Measurements from ENCODE around the gene DLX6. TPM values are rescaled to one million over a fixed set of nuclear protein-coding genes. Genes with fewer than 3 reads are reported as not detected.
"Not testable (repeated sequence)": the region's sequence is repeated elsewhere in the genome, so short reads cannot be mapped to it uniquely, and the experiment has no call there.

The DLX6 gene
- polyA plus RNA-seq, 4 donors = 0.08 TPM; not detected in 3

DNA sequence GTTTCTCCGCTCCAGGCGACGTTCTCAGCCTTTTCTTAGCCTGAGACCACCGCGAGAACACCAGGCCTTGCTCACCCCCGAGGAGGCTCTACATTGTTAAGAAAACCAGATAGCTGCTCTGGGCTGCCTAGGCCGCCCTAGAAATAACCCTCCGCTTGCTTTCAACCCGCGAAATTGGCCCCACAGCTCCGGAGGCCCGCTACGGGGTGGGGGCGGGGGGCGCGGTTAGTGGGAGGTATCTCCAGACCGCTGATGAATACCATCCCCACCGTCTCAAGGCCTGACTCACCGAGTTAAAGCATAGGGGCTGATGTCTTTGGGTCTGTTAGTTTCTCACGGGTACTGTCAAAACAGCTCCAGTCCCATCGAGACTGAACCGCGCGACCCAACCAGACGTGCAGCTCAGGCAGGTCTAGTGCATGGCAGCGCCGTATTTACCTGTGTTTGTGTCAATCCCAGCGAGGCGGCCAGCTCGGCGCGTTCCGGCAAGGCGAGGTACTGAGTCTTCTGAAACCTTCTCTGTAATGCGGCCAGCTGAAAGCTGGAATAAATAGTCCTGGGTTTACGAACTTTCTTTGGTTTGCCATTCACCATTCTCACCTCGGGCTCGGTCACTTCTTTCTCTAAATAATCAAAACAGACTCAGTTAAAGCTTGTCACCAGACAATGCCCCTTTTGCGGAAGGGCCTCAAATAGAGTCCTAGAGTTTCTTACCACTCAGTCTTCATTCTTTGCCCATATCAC is 16.6 kb downstream of the DLX6 start:
- no peak for DNase-seq (ENCODE audit: low read depth in 4 of 4, low spot score in 3 of 4)

DNA sequence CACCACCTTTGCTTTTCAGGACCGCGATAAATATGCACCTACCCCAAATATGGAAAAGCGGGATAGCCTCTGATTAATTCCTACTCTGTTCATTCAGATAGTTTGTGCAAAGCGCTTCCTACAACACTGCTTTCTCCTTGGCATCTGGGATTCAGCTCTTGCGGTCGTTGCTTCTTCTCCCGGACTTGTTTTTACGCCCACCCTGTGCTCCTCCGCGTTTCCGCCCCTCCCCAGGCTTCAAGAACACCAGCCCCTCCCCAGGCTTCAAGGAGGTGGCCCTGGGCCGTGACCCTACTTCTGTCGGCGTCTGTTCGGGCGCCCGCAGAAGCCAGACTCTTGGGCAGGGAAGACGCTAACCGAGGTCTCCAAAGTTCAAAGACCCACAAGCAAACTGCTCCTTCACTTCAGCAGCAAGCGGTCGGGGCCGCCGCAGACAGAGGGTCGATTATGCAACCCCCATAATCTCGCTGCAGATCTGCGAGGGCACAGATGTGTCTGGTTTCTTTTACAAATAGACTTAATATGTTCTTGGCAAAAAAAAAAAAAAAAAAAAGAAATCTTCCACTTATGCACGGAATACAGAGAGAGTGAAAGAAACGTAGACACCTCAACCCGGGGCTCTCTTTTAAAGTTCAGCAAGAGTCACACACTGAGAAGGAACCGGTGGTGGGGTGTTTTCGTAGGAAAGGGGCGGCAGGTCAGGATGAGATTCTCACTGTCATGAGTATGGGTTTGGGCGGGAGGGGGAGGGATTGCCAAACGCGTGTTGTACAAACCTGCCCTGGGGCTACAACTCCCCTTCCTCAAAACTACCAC is 17.3 kb downstream of the DLX6 start:
- DNase-seq (ENCODE audit: low read depth in 4 of 4, low spot score in 3 of 4) = no peak

DNA sequence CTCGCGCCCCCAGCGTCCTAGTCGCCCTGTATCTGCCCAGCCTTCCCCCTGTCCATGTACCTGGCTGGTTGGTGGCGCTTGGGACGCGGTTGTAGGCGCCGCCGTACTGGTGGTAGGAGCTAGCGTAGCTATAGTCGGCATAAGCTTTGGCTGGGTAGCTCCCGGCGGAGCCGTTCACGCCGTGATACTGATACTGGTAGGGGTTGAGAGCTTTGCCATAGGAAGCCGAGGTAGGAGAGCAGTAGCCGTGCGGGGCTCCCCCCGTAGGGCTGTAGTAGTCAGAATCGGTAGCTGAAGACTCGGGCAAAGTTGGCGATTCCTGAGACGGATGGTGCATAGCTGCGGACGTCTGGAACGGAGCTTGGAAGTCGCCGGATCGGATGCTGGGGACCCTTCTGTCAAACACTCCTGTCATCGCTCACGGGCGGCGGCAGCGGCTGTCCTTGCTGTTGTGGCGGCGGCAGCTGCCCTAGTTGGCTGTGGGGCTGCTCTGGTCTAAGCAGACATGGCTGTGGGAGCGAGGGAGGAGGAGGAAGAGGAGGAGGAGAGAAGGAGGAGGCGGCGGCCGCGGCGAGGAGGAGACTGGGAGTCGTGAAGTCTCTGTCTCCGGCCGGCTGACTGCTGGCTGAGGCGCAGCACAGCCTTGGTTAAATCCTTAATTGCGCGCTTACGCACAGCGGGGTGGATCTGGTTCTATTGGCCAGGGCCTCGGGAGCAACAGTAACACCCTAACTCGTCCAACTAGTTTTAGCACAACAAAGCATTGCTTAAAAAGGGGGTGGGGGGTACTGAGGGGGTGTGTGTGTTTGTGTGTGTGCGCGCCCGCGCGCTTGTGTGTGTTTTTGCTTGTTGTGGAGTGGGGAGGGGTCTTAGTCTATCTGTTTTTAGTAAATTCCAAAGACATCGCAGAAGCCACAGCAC is 19.1 kb downstream of the DLX6 start, which contains the start of gene DLX5:
DLX5 (minus strand) TSS at position 623 of the 921 bp plus-strand sequence; CDS start at position 415, 208 bp downstream.
- no peak for DNase-seq (ENCODE audit: low read depth in 4 of 4, low spot score in 3 of 4)

DNA sequence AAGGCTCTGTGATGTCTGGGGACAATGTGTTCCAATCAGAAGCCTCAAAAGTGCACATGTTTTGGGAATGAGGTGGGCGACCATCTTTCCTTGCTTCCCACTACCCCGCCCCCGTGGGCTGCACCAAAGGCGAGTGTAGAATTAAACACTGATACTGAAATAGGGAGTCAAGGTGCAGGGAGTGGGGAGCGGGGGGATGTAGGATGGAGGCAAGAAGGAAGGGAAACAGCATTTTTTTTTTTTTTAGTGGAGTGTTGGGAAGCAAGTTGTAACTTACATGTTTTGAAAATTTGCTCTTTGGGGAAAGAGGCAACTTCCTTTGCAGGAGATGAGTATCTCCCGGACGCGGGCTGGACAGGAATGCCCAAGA is 19.8 kb downstream of the DLX6 start:
- DNase-seq (ENCODE audit: low read depth in 4 of 4, low spot score in 3 of 4) = no peak

DNA sequence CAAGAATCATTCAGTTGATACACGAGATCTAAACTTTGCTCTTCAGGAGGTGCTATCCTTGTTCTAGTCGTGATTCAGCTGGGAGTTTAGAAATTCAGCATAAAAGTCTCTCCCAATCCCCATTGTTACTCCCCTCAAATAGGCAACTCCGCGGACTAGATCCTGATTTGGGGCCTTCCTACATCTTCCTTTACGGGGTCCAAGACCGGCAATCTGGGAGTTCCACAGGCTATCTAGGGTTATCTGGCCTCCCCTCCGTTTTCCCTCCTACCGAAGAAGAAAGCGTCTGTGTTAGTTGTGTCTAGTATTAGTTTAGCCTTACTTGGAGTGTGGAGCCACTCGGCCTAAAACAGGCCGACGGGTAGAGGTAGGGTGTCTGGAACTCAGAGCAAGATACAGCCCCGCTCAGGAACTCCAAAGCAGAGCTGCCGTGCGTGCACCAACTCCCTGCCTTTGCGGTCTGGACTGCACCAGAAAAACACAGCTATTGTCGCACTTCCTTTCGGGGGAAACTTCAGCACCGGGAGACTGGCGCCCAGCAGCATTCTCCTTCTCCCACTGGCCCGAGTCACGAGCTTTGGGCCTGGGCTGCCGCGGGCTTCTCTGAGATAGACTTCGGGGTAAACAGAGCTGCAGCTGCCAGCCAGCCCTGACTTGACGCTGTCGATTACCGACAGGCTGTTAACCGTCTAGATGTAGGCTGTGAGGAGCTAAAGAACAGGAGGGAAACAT is 20.8 kb downstream of the DLX6 start:
- DNase-seq (ENCODE audit: low read depth in 4 of 4, low spot score in 3 of 4) = no peak

DNA sequence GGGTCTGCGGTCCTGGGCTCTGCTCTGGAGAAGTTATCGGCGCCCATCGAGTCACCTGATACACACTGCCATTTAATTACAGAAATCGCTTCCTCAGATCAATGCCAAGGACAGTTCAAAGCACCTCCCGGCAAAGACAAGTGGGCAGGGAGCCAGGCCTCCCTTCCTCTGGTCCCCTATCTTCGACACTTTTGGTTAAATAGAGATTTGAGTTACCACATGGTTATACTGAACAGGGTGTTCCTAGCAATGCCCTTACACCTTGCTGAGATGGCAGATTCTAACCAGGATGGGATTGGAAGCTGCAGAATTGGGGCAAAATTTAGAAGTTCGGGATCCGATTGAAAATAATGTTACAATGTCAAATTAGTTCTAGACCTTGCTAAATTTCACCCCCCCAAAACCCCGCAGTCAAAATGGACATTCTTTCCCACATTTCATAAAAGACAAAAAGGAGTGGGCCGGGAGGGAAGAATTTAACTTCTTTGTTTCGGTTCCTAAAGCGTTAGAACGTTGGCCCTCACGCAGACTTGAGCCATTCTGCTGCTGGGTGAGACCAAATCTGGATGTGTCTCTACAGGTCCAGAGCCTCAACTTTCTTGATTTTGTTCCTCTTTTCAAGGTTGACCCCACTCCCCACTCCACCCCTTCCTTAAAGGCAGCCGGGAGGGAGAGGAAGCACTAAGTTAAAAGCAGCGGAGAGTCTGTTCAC is 21.5 kb downstream of the DLX6 start:
- no peak for DNase-seq (ENCODE audit: low read depth in 4 of 4, low spot score in 3 of 4)

DNA sequence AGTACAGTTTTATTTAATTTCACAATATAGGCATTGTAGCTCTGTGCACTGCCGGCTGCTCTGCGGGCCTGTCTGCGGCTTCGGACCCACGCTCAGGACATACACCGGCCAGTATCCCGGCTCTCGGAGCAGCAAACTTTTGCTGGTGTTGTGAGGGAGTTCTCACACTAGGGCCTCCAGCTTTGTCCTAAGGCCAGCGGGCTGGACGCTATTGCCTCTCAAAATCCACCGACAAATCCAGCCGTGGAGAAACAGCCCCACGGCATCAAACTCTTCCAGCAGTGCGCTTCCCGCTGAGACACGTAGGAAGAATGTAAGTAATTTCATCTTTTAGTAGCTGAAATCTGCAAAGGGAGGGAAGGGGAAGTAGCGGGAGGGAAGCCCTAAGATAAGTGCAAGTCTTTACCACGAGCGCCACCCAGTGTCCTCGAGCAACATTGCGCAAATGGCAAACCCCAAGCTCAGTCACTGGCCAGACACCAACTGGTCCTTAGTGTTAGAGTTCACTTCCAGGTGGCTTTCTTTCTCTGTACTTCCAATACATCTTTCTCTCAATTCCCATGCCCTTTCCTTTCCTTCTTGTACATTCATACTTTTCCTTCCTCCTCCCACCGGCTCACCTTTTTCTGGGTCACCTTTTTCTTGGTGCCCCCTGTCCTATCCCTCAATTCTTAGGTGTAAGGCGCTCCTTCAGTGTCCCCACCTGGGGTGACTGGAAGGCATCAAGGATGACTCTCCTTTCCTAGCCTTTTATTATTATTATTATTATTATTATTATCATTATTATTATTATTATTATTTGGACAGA is 22.3 kb downstream of the DLX6 start:
- DNase-seq (ENCODE audit: low read depth in 4 of 4, low spot score in 3 of 4) = peak in 2 of 4 donors; percentile 59 to 60

DNA sequence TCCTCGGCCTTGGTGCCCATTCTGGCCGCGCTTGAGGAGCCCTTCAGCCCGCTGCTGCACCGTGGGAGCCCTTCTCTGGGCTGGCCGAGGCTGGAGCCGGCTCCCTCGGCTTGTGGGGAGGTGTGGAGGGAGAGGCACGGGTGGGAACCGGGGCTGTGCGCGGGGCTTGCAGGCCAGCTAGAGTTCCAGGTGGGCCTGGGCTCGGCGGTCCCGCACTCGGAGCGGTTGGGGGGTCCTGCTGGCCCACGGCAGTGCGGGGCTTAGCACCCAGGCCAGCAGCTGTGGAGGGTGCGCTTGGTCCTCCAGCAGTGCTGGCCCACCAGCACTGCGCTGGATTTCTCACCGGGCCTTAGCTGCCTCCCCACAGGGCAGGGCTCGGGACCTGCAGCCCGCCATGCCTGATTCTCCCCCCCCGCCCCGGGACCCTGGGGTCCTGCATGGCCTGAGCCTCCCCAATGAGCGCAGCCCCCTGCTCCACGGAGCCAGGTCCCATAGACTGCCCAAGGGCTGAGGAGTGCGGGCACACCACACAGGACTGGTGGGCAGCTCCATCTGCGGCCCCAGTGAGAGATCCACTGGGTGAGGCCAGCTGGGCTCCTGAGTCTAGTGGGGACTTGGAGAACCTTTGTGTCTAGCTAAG is 29.0 kb downstream of the DLX6 start:
- not testable (repeated sequence) for DNase-seq (ENCODE audit: low read depth in 4 of 4, low spot score in 3 of 4)

DNA sequence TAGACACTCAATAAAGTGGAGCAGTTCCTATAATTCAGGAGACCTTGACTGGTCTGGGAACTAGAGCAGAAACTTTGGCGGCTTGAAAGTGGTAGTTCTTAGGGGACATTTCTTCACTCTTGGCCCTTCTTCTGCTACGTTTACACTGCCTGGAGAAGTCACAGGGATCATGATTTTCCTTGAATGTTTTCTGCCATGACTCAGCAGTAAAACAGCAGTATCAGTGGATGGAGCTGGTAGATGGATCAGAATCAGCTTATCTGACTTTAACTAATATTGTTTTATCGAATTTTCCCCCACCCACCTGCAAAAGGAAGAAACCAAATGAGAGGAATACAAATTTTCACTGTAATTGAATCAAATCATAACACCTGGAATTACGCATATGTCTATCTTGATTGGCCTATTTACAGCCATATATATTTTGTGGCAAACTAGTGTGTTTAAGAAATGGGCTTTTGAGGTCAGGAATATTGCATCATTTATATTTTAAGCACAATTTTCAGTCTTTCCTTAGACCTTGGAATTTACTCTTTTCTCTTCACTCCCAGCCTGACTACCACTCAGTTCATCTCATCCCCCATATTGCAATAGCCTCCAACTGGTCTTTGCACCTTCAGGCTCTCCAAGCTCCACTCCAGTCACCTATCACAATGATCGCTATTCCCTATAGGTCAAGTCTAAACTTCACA is 34.2 kb downstream of the DLX6 start:
- DNase-seq (ENCODE audit: low read depth in 4 of 4, low spot score in 3 of 4) = no peak

DNA sequence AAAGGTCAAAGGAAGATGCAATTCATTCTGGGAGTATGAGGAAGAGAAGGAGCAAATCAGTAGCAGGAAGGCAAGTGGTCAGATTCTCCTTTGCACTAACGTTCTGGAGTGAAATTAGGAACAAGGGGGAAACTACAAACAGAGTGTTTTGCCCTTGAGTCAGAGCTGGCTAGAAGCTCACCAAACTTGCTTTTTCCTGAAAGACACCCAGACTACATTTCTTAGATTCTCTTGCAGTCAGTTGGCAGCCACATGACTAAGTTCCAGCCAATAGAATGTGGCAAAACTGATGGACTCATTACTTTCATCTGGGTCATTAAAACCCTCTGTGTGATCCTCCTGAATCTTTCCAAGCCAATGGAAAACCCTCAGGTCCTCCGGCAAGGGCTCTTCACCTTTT is 37.9 kb downstream of the DLX6 start:
- DNase-seq (ENCODE audit: low read depth in 4 of 4, low spot score in 3 of 4) = no peak

Other genes starting within 250 kb of the DLX6 start
- gene DLX5, start 19.3 kb downstream of the DLX6 start, polyA plus RNA-seq (ENCODE audit: insufficient read length in 4 of 4) = under 1 TPM; 0.13 to 0.90 (median 0.20) TPM
- gene SDHAF3, start 112.1 kb downstream of the DLX6 start, polyA plus RNA-seq (ENCODE audit: insufficient read length in 4 of 4) = 10 to 100 TPM; 30.5 to 56.4 (median 43.7) TPM